HG02970 (cell line): ENCODE data around the gene ARAF.

Experiments used
- ATAC-seq: cut with Tn5 transposase; IDR thresholded peaks from one replicate; pipeline ENCODE4 v1.9.1; 2021; ENCODE audit warnings: mild to moderate bottlenecking, moderate library complexity, moderate number of reproducible peaks; ENCODE audit not compliant: unreplicated experiment, low FRiP score

Gene ARAF

GRCh38 chrX:47563801-47564315 lies 2.9 kb downstream of the ARAF start:
- ATAC-seq = no peak

GRCh38 chrX:47564438-47565085 lies 3.6 kb downstream of the ARAF start:
- ATAC-seq = no peak

- ATAC-seq = no peak
Observed at GRCh38 chrX:47566841-47567240, 5.8 kb downstream of the ARAF start.

GRCh38 chrX:47568656-47569295 lies 7.8 kb downstream of the ARAF start:
- ATAC-seq = no peak

- no peak for ATAC-seq
Observed at GRCh38 chrX:47570794-47571193, 9.8 kb downstream of the ARAF start.

GRCh38 chrX:47571215-47571614 lies 10.2 kb downstream of the ARAF start:
- ATAC-seq = no peak

GRCh38 chrX:47571896-47572295 lies 10.9 kb downstream of the ARAF start:
- no peak for ATAC-seq

GRCh38 chrX:47572773-47573340 lies 11.9 kb downstream of the ARAF start:
- no peak for ATAC-seq

GRCh38 chrX:47573341-47574075 lies 12.5 kb downstream of the ARAF start:
- ATAC-seq = no peak

GRCh38 chrX:47574076-47574546 lies 13.1 kb downstream of the ARAF start:
- ATAC-seq = no peak

GRCh38 chrX:47574547-47575301 lies 13.7 kb downstream of the ARAF start:
- ATAC-seq = no peak

- no peak for ATAC-seq
Observed at GRCh38 chrX:47576021-47576898, 15.3 kb downstream of the ARAF start.

GRCh38 chrX:47577424-47577823 lies 16.4 kb downstream of the ARAF start:
- no peak for ATAC-seq

GRCh38 chrX:47577901-47578300 lies 16.9 kb downstream of the ARAF start:
- ATAC-seq = no peak

GRCh38 chrX:47578692-47579091 lies 17.7 kb downstream of the ARAF start:
- no peak for ATAC-seq

- no peak for ATAC-seq
Observed at GRCh38 chrX:47579537-47579936, 18.5 kb downstream of the ARAF start.

- no peak for ATAC-seq
Observed at GRCh38 chrX:47581731-47582647, 21.0 kb downstream of the ARAF start, which contains the start of gene TIMP1. Gene TIMP1, plus strand, starts transcription at chrX:47582436. Its CDS starts 980 bp downstream, at chrX:47583416.

GRCh38 chrX:47583240-47583861 lies 22.3 kb downstream of the ARAF start:
- no peak for ATAC-seq
